Gastroesophageal sphincter (tissue), 3 donors: ENCODE measurements around the gene ZBED4.

Experiments
- CTCF ChIP-seq, 4 experiments: fragments of 200-600 bp in 2 of 4; fragments of 450-650 bp in 2 of 4; sonication (generic) in 1 of 4; IDR thresholded peaks; one replicate each; pipeline ENCODE4 v1.5.1; 2017 to 2019; ENCODE audit warnings: antibody characterized with exemption in 4 of 4, mild to moderate bottlenecking in 2 of 4, moderate library complexity in 2 of 4
- EP300 ChIP-seq: sonication (generic); formaldehyde crosslinking; IDR thresholded peaks from one replicate; pipeline ENCODE4 v1.6.1; 2017; ENCODE audit warnings: antibody characterized with exemption, mild to moderate bottlenecking
- POLR2A ChIP-seq, 2 donors: fragments of 450-650 bp; IDR thresholded peaks; one replicate each; pipeline ENCODE4 v1.6.1; 2017; ENCODE audit warnings: antibody characterized with exemption in 2 of 2, mild to moderate bottlenecking in 2 of 2, moderate library complexity in 1 of 2

GRCh38 chr22:49869845-49870712, 16.4 kb downstream of the ZBED4 start:
- no peak for TF ChIP-seq POLR2A (IDR thresholded peaks at IDR 0.05)
- TF ChIP-seq CTCF (IDR thresholded peaks at IDR 0.05), result no peak
- no peak for TF ChIP-seq EP300
